OCI-LY7 (cell line): ENCODE results near the gene DAPK1. TPM values are rescaled to one million over a fixed set of nuclear protein-coding genes. Genes with fewer than 3 reads are reported as not detected.

Source experiments
- BruUV-seq: library from RNA; stranded (reverse); fragments of 400-500 nt; replicated peaks from 2 replicates; lab custom pipeline; 2021; lab: Mats Ljungman, UMichigan
- CTCF ChIA-PET: fragments of 300-600 bp; sonication (Branson Sonifier 250); formaldehyde crosslinking; loops from one replicate; lab custom pipeline; 2022; ENCODE audit warnings: antibody characterized with exemption; ENCODE audit not compliant: unreplicated experiment; lab: Charles Lee
- POLR2A ChIA-PET: fragments of 300-600 bp; sonication (Branson Sonifier 250); formaldehyde crosslinking; loops from one replicate; lab custom pipeline; 2022; ENCODE audit warnings: antibody characterized with exemption; lab: Charles Lee
- DNase-seq: peaks from one replicate; pipeline ENCODE4 v3.0.0-alpha.2; 2015; ENCODE audit warnings: low spot score
- H2AFZ ChIP-seq: fragments of 200-600 bp; sonication (generic), shearing (Covaris generic); 2 replicates; pipeline ENCODE4 v1.6.1; 2014; ENCODE audit warnings: mild to moderate bottlenecking, antibody characterized with exemption, low read length, moderate library complexity
- H3K27ac ChIP-seq: fragments of 200-600 bp; sonication (generic); 2 replicates; pipeline ENCODE4 v1.5.1; 2014; ENCODE audit warnings: mixed run types, low read depth, mild to moderate bottlenecking, moderate library complexity, low read length, inconsistent platforms; ENCODE audit not compliant: poor library complexity, severe bottlenecking
- H3K36me3 ChIP-seq: fragments of 200-600 bp; sonication (generic); 2 replicates; pipeline ENCODE4 v1.6.1; 2014; ENCODE audit warnings: mild to moderate bottlenecking, antibody characterized with exemption, low read length, moderate library complexity, mixed read lengths; ENCODE audit not compliant: insufficient read depth
- H3K4me1 ChIP-seq: fragments of 200-600 bp; sonication (generic); 2 replicates; pipeline ENCODE4 v1.5.1; 2014; ENCODE audit warnings: mild to moderate bottlenecking, low read length; ENCODE audit not compliant: insufficient read depth, poor library complexity, severe bottlenecking
- H3K4me2 ChIP-seq: fragments of 200-600 bp; sonication (generic); 2 replicates; pipeline ENCODE4 v1.6.1; 2014; ENCODE audit warnings: mild to moderate bottlenecking, low read length
- H3K4me3 ChIP-seq: fragments of 200-600 bp; sonication (generic); 2 replicates; pipeline ENCODE4 v1.5.1; 2014; ENCODE audit warnings: mild to moderate bottlenecking, low read depth, low read length; ENCODE audit not compliant: poor library complexity, severe bottlenecking
- H3K79me2 ChIP-seq: fragments of 200-600 bp; sonication (generic); 2 replicates; pipeline ENCODE4 v1.6.1; 2016; ENCODE audit warnings: low read depth, mild to moderate bottlenecking, low read length, moderate library complexity, mixed read lengths; ENCODE audit not compliant: insufficient read depth
- H3K9me2 ChIP-seq: fragments of 200-600 bp; sonication (generic); 2 replicates; pipeline ENCODE4 v1.6.1; 2016; ENCODE audit warnings: mild to moderate bottlenecking, low read length, mixed read lengths; ENCODE audit not compliant: insufficient read depth
- H3K9me3 ChIP-seq: fragments of 200-600 bp; sonication (generic); 2 replicates; pipeline ENCODE4 v1.6.1; 2014; ENCODE audit warnings: mild to moderate bottlenecking, mixed run types, low read length, mixed read lengths
- H4K20me1 ChIP-seq: fragments of 200-600 bp; sonication (generic); 2 replicates; pipeline ENCODE4 v1.6.1; 2014; ENCODE audit warnings: mild to moderate bottlenecking, antibody characterized with exemption, low read length, moderate library complexity, mixed read lengths; ENCODE audit not compliant: insufficient read depth
- CTCF ChIP-seq: fragments of 200-600 bp; sonication (generic); conservative IDR thresholded peaks from 2 replicates; pipeline ENCODE4 v1.5.1; 2014; ENCODE audit warnings: mild to moderate bottlenecking, antibody characterized with exemption, low read length, moderate library complexity, mixed read lengths
- EZH2phosphoT487 ChIP-seq: fragments of 200-600 bp; sonication (generic); IDR thresholded peaks from 2 replicates; pipeline ENCODE4 v1.6.1; 2018; ENCODE audit warnings: low read depth, borderline replicate concordance, mild to moderate bottlenecking, mixed run types, antibody characterized with exemption, low read length, moderate library complexity, mixed read lengths
- intact Hi-C: fragments of 100-400 bp; cut with micrococcal nuclease; formaldehyde crosslinking; loops from one replicate; pipeline ENCODE4 v1.10.0; 2022; ENCODE audit not compliant: unreplicated experiment
- total RNA-seq, 2 experiments: library from RNA; depleted of rRNA in 1 of 2; stranded (reverse); fragments of >200 nt in 1 of 2; shearing (Covaris generic) in 1 of 2; gene quantifications; 2 replicates each; pipeline ENCODE4 v1.2.3, GENCODE V29; 2014 to 2022

DAPK1 gene
- total RNA-seq, 2 experiments from 2014 or later = 0.25 to 3.5 TPM

GRCh38 chr9:87684627-87685219 lies 187.1 kb downstream of the DAPK1 start:
- Histone ChIP-seq H3K79me2 (no peaks in the 10 kb centered on the region), H3K4me3 (no peak overlapping the region), H3K36me3 (no peaks in the 10 kb centered on the region), H3K27ac (no peak overlapping the region), H4K20me1 (no peaks in the 10 kb centered on the region), H3K9me3 (no peaks in the 10 kb centered on the region), H3K9me2 (no peaks in the 10 kb centered on the region), H2AFZ (no peak overlapping the region), H3K4me1 (no peaks in the 10 kb centered on the region), H3K4me2 (no peak overlapping the region)
- POLR2A ChIA-PET = no interaction called here
- CTCF ChIA-PET = no interaction called here
- TF ChIP-seq CTCF = peak; percentile 69
- no peak for TF ChIP-seq EZH2phosphoT487
- DNase-seq = no peak
- intact Hi-C loops = no loop called here
- BruUV-seq = no TSS peak

- H3K79me2 ChIP-seq = no peaks in the 10 kb centered on the region
- no peak overlapping the region for H3K4me3 ChIP-seq
- no peaks in the 10 kb centered on the region for H3K9me2 ChIP-seq
- H3K9me3 ChIP-seq = no peaks in the 10 kb centered on the region
- H3K4me1 ChIP-seq = no peaks in the 10 kb centered on the region
- ChIA-PET POLR2A (interaction anchor here (0.6 kb wide), 1 partner anchor 127 kb away, joined by 3 read pairs; no protein-coding TSS in a partner anchor), CTCF (no interaction called here)
- no peaks in the 10 kb centered on the region for H3K36me3 ChIP-seq
- BruUV-seq = no TSS peak
- H3K27ac ChIP-seq = no peak overlapping the region
- no peaks in the 10 kb centered on the region for H4K20me1 ChIP-seq
- intact Hi-C loops = no loop called here
- H3K4me2 ChIP-seq = no peak overlapping the region
- TF ChIP-seq EZH2phosphoT487 (no peak), CTCF (no peak)
- DNase-seq = no peak
- H2AFZ ChIP-seq = no peak overlapping the region
Observed at GRCh38 chr9:87685441-87685840, 187.8 kb downstream of the DAPK1 start.

- no peak for DNase-seq
- Histone ChIP-seq H3K9me3 (no peaks in the 10 kb centered on the region), H3K4me1 (no peaks in the 10 kb centered on the region), H3K4me3 (no peak overlapping the region), H3K4me2 (no peak overlapping the region), H3K9me2 (no peaks in the 10 kb centered on the region), H3K27ac (no peak overlapping the region), H2AFZ (no peak overlapping the region), H3K36me3 (no peaks in the 10 kb centered on the region), H4K20me1 (no peaks in the 10 kb centered on the region), H3K79me2 (no peaks in the 10 kb centered on the region)
- POLR2A ChIA-PET = interaction anchor here (0.6 kb wide), 1 partner anchor 127 kb away, joined by 3 read pairs; no protein-coding TSS in a partner anchor
- TF ChIP-seq CTCF (no peak), EZH2phosphoT487 (no peak)
- intact Hi-C loops = no loop called here
- CTCF ChIA-PET = no interaction called here
- BruUV-seq = no TSS peak
Observed at GRCh38 chr9:87685871-87686519, 188.3 kb downstream of the DAPK1 start.
